GM12878 (cell line): Measurements from ENCODE around the gene PTPRM. TPM values are rescaled to one million over a fixed set of nuclear protein-coding genes. Genes with fewer than 3 reads are reported as not detected.

Experiments
- HSF1 ChIP-seq: fragments of 150-350 bp; IDR thresholded peaks from 2 replicates; pipeline ENCODE4 v1.6.1; 2014; ENCODE audit warnings: mild to moderate bottlenecking, low read depth, low read length
- ZNF592 ChIP-seq: fragments of 450-650 bp; IDR thresholded peaks from 2 replicates; pipeline ENCODE4 v1.6.1; 2017; ENCODE audit warnings: mild to moderate bottlenecking, moderate library complexity
- ZNF687 ChIP-seq: fragments of 450-650 bp; IDR thresholded peaks from 2 replicates; pipeline ENCODE4 v1.6.1; 2017; ENCODE audit warnings: mild to moderate bottlenecking, moderate library complexity
- polyA plus RNA-seq, 11 experiments: library from polyadenylated mRNA; depleted of rRNA in 4 of 11; unstranded in 6 of 11; stranded (reverse) in 5 of 11; fragments of >200 nt; fragmentation: Nextera tagmentation in 4 of 11; fragmentation: Illumina TruSeq in 1 of 11; extraction: Ambion mirVana in 4 of 11; extraction: Trizol in 1 of 11; gene quantifications; 1 replicate in 1 of 11; 2 replicates in 10 of 11; pipeline versions ENCODE4 v1.2.1 to v1.2.3, GENCODE V29; 2011 to 2016; ENCODE audit warnings: inconsistent platforms in 2 of 11, missing spikeins in 2 of 11, low read depth in 1 of 11
- total RNA-seq, 4 experiments: library from RNA; depleted of rRNA in 3 of 4; stranded (reverse); fragments of >200 nt in 3 of 4; fragmentation: Illumina TruSeq in 1 of 4; extraction: Trizol in 1 of 4; gene quantifications; 2 replicates each; pipeline versions ENCODE4 v1.2.1 to v1.2.3, GENCODE V29; 2013 to 2021

The PTPRM gene
- total and polyA plus RNA-seq, 10 of the 15 experiments (the other 5 are each of a cell fraction or from before 2014, with no cell fraction given): 0.07 to 22.6 (median 0.60) TPM

- TF ChIP-seq HSF1: no peak
- TF ChIP-seq ZNF687: no peak
- TF ChIP-seq ZNF592: no peak
These were observed 170.4 kb downstream of the PTPRM start (continued) for GRCh38 chr18:7737550-7737949.
